ENCODE measurements around the gene TGM4.
"Not testable (repeated sequence)": the region's sequence is repeated elsewhere in the genome, so short reads cannot be mapped to it uniquely, and the experiment has no call there.

Gene TGM4

DNA sequence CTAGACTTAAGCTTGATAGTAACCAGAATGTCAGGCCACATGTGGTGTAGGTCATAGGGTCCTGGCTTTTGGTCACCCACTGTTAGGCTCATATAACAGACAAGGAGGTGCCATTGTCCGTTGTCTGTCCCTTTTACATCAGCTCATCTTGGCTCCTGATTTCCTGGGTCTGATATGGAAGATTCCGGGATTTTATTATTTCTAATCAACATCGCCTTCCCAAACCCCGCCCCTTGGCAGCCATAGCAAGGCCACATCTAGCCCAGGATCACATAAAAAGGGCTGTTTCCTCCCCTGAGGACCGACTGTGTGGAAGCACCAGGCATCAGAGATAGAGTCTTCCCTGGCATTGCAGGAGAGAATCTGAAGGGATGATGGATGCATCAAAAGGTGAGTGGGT, at the start of gene TGM4:
TSS of gene TGM4 (plus strand) at position 301 of the 400 bp plus-strand sequence. CDS start at position 372, 71 bp downstream.
- DNase-seq (ENCODE audit: low read depth) = no peak

GRCh38 chr3:44825264-44825925, 49.0 kb upstream of the TGM4 start:
- no peak for DNase-seq (ENCODE audit: low read depth)

- DNase-seq (ENCODE audit: low read depth) = no peak
Observed at GRCh38 chr3:44827196-44827595, 47.2 kb upstream of the TGM4 start.

DNA sequence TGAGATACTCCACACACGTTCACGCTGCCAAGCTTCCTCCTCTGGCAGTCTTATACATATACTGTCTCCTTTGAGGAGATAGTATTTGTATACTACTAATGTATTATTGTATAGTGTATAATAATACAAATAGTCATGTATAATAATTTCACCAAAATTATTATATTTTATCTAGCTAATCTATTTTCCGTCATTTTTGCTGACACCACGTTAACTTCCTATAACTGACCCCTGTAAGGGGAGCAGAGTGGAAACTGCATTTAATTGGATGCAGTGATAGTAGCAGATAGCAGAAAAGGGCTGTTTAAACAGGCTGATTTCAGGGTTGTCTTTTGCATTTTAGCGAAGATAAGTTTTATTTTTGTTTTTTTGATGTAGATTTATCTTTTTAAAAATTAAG, 43.2 kb upstream of the TGM4 start:
- DNase-seq (ENCODE audit: low read depth) = no peak

- no peak for DNase-seq (ENCODE audit: low read depth)
Observed at GRCh38 chr3:44832032-44832431, 42.4 kb upstream of the TGM4 start.

GRCh38 chr3:44832965-44833364, 41.4 kb upstream of the TGM4 start:
- DNase-seq (ENCODE audit: low read depth) = no peak

DNA sequence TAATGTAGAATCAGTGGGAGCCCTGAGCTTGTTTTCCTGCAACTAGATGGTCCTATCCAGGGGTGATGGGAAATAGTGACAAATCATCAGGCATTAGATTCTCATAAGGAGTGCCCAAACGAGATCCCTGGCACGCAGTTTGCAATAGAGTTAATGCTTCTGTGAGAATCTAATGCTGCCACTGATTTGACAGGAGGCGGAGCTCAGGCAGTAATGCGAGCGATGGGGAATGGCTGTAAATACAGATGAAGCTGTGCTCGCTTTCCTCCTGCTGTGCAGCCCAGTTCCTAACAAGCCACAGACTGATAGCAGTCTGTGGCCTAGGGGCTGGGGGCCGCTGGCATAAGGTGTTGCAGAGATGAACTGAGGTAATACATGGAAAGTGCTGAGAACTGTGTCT, 41.0 kb upstream of the TGM4 start:
- no peak for DNase-seq (ENCODE audit: low read depth)

GRCh38 chr3:44835684-44836083, 38.7 kb upstream of the TGM4 start:
- no peak for DNase-seq (ENCODE audit: low read depth)

DNA sequence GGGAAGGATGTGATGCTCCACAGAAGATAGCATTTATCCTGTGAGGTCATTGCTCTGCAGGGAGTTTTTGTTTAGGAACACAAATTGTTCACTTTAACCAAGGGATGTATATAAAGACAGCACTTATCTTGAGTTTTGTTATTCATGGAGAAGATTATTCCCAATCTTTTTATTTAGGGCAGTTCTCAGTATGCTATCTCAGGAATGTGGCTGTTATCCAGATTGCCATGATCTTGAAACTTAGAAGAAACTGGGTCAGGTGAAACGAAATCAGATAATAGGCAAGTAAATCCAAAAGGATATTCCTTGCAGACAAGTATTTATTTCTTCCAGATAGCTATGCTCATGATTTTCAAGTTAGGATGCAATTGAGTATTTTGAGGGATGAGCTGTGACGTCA, 32.0 kb upstream of the TGM4 start:
- no peak for DNase-seq (ENCODE audit: low read depth)

DNA sequence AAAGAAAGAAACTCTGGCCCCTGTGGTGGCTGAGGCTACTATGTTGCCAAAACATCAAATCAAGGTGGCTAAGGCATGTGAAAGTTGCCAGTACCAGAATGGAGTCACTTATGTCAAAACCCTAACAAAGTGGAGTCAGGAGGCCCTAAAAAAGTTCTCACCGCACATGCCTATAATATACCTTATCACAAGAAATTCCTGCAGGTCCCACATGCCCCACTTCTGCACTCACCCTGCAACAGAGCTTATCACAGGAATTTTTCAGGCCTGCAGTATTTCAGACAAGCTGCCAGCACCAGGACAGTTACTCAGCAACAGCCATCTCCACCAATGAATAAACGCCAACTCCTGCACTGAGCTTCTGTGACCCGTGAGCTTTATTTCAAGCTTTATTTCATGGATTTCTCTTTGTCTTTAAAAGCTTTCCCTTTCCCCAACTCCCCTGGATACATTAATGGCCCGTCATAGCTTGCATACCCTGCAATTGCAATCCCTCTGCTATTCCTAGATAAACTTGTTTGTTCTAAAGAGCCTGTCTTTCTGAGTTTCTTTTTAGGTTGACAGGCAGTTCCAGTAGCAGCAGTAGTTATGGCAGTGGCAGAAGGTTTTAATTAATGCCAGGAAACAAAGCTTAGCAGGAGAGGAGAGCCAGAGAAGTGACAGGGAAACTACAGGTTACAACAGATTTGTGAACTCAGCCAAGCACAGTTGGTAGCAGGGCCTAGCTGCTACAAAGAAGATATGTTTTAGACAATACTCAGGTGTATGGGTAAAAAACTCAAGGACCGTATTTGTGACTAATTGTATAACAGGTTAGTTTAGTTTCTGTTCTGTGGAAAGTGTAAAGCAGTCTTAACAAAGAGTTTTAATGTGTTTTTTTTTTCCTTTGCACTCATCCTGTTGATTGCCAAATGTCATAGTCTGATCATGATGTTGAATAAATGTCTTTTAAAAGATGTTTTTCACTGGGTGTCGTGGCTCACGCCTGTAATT, 28.6 kb upstream of the TGM4 start:
- DNase-seq (ENCODE audit: low read depth) = no peak

- DNase-seq (ENCODE audit: low read depth) = no peak
Observed at GRCh38 chr3:44848634-44849033, 25.8 kb upstream of the TGM4 start.

- DNase-seq (ENCODE audit: low read depth) = not testable (repeated sequence)
Observed at GRCh38 chr3:44856663-44857062, 17.7 kb upstream of the TGM4 start.

DNA sequence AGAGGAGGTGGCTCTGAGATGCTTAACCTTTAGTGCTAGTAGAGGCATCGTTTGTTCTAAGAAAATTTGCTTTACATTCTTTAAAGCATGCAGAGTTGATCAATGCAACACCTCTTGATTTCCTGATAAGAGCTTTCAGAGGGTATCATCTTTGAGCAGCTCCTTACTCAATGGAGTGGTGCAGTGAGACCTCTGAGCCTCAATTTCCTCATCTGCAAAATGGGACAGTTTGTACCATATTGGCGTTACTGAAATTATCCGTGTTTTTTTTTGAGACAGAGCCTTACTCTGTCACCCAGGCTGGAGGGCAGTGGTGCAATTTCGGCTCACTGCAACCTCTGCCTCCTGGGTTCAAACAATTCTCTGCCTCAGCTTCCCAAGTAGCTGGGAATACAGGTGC, 14.3 kb upstream of the TGM4 start:
- no peak for DNase-seq (ENCODE audit: low read depth)

DNA sequence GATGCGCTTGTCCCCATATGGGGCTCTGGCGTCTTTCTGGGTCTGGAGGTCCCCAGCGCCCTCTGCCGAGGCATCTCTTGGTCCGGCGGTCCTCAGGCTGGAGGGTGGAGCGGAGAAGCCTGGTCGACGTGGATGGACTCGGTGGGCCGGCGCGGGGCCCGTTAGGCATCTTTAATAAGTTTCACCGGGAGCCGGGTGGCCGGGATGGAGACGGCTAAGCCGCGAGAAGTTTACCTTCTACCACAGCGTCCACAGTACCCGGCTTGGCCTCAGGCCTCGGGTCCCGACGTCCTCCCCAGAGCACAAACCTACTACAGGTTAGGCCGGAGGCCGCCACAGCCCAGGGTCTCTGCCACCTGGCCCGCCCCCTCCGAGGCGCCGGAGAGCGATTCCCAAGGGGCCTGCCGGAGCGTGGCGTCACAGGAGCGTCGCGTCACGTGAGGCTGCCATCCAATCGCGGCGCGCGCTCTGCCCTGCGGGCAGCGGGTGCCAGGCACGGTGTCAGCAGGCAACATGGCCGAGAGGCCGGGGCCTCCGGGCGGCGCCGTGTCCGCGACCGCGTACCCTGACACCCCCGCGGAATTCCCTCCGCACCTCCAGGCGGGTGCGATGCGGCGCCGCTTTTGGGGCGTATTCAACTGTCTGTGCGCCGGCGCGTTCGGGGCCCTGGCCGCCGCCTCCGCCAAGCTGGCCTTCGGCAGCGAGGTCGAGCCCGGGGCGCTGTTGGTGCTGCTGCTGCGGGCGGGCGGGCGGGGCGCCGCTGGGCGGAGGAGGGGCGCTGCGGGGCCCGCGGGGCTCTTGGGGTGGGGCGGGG, 12.8 kb upstream of the TGM4 start, which contains the start of gene TMEM42:
TSS of gene TMEM42 (plus strand) at position 501 of the 814 bp plus-strand sequence. CDS start at position 514, 13 bp downstream.
- peak; percentile 66 for DNase-seq (ENCODE audit: low read depth)

- DNase-seq (ENCODE audit: low read depth) = no peak
Observed at GRCh38 chr3:44862226-44862637, 12.2 kb upstream of the TGM4 start.

- no peak for DNase-seq (ENCODE audit: low read depth)
Observed at GRCh38 chr3:44865272-44866035, 9.0 kb upstream of the TGM4 start.

DNA sequence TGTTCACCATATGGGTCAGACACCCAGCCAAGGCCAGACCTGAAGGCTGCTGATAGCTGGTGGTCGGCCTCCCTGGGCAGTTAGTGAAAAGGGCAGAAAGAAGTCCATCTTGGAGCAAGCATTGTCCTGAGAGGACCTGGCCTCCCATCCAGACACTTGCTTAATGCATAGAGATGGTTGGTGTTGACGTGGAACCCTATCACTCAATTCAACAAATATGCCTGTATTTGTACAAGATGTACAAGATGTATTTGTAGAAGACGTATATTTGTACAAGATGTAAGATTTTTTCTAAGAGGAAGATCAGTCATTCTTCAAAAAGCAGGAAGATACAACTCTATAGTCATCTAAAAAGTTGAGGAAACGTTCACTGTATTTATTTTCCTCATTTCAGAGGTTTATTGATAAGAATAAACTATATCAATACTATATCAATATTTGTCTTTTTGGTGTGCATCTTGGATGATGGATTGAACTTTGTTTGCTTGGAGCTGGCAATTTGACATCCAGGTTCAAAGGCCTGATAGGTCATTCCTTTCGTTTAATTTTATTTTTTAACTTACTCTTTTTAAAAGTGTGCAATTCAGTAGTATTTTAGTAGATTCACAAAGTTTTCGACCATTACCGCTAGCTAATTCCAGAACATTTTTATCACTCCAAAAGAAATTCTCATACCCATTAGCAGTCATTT, 6.8 kb upstream of the TGM4 start:
- DNase-seq (ENCODE audit: low read depth) = no peak

- DNase-seq (ENCODE audit: low read depth) = no peak
Observed at GRCh38 chr3:44870375-44871061, 3.9 kb upstream of the TGM4 start.

DNA sequence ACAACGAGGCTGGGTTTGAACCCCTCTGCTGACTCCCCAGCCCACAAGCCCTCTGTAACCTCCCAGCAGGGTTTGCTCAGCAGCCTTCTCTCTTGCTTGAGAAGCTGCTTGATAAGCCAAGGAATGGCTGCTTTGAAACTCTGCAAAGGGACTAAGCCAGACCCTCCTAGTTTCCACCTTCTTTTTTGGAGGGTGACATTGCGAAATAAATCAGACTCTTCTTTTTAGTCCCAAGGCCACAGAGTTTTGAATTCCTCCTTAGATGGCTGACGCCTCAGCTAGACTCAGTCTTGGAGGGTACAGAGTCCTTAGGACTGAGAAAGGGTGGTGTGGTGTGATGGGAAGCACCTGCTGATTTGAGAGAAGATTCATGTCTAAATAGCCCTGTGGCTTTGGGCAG, 1.2 kb downstream of the TGM4 start:
- no peak for DNase-seq (ENCODE audit: low read depth)

DNA sequence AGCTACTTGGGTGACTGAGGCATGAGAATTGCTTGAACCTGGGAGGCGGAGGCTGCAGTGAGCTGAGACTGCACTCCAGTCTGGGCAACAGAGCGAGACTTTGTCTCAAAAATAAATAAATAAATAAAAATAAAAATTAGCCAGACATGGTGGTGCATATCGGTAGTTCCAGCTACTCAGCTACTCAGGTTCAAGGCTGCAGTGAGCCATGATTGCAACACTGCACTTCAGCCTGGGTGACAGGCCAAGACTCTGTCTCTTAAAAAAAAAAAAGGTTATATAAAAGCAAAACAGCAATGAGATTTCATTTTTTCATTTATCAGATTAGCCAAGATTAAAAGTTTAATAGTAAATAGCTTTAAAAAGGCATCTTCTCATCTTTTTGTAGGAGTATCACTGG, 2.9 kb downstream of the TGM4 start:
- DNase-seq (ENCODE audit: low read depth) = no peak

All from stimulated activated CD8-positive, alpha-beta memory T cell treated with anti-CD3 and anti-CD28 coated beads, Interleukin-15, amount 100 ng/mL, for 1 hour (primary cell).